ENCODE data around the gene SYTL1. TPM values are rescaled to one million over a fixed set of nuclear protein-coding genes. Genes with fewer than 3 reads are reported as not detected.
A peak's percentile ranks its signal among the peaks of the same experiment; 100 is the strongest.

Gene SYTL1
- total and polyA plus RNA-seq, 7 donors: 0.54 to 25.9 (median 2.4) TPM; not detected in 1

GRCh38 chr1:27322569-27323240 is 19.1 kb upstream of the SYTL1 start:
- no peak for DNase-seq
- intact Hi-C loops (cut with DNase I): loop anchor here (2.0 to 10.0 kb wide), 5 partner anchors 24 to 342 kb away; partner anchors contain the start of genes AHDC1 and MAP3K6
- Histone ChIP-seq H3K27me3 (no peaks in the 10 kb centered on the region), H3K9me3 (no peaks in the 10 kb centered on the region), H3K36me3 (peaks cover 0 to 37% (median 7%) of the 10 kb centered on the region in 4 donors), H3K4me3 (peak overlapping the region; percentile 66 to 92 (median 87)), H3K4me1 (peaks cover 0 to 43% (median 28%) of the 10 kb centered on the region in 4 donors), H3K27ac (peak overlapping the region; percentile 79 to 90 (median 88))
- WGBS, 2 donors: 8 to 11% methylated on average over 10 of the region's 10 CpGs
- TF ChIP-seq EP300 (IDR thresholded peaks at IDR 0.05) (no peak), POLR2AphosphoS5 (IDR thresholded peaks at IDR 0.05) (no peak), POLR2A (IDR thresholded peaks at IDR 0.05) (no peak)
- TF ChIP-seq, protein P1, sequence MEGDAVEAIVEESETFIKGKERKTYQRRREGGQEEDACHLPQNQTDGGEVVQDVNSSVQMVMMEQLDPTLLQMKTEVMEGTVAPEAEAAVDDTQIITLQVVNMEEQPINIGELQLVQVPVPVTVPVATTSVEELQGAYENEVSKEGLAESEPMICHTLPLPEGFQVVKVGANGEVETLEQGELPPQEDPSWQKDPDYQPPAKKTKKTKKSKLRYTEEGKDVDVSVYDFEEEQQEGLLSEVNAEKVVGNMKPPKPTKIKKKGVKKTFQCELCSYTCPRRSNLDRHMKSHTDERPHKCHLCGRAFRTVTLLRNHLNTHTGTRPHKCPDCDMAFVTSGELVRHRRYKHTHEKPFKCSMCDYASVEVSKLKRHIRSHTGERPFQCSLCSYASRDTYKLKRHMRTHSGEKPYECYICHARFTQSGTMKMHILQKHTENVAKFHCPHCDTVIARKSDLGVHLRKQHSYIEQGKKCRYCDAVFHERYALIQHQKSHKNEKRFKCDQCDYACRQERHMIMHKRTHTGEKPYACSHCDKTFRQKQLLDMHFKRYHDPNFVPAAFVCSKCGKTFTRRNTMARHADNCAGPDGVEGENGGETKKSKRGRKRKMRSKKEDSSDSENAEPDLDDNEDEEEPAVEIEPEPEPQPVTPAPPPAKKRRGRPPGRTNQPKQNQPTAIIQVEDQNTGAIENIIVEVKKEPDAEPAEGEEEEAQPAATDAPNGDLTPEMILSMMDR (IDR thresholded peaks at IDR 0.05): no peak

DNA sequence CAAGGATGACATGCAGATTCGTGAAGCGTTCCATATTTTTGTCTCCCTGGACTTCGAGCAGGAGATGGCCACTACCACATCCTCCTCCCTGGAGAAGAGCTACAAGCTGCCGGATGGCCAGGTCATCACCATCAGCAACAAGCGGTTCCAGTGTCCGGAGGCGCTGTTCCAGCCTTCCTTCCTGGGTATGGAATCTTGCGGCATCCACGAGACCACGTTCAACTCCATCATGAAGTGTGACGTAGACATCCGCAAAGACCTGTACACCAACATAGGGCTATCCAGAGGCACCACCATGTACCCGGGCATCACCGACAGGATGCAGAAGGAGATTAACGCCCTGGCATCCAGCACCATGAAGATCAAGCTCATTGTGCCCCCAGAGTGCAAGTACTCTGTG is 16.5 kb upstream of the SYTL1 start:
- Histone ChIP-seq H3K27me3 (no peaks in the 10 kb centered on the region), H3K4me3 (no peak overlapping the region), H3K27ac (no peak overlapping the region), H3K4me1 (peaks cover 0 to 53% (median 32%) of the 10 kb centered on the region in 4 donors), H3K9me3 (no peaks in the 10 kb centered on the region), H3K36me3 (peaks cover 0 to 49% (median 7%) of the 10 kb centered on the region in 4 donors)
- TF ChIP-seq POLR2AphosphoS5 (IDR thresholded peaks at IDR 0.05) (no peak), POLR2A (IDR thresholded peaks at IDR 0.05) (no peak), EP300 (IDR thresholded peaks at IDR 0.05) (no peak)
- TF ChIP-seq, protein P1 (IDR thresholded peaks at IDR 0.05): no peak
- intact Hi-C loops (cut with DNase I): loop anchor here (10.0 kb wide), 2 partner anchors 280 to 340 kb away; partner anchors contain the start of gene AHDC1
- WGBS, 2 donors: 96% methylated on average over 15 of the region's 15 CpGs
- no peak for DNase-seq

GRCh38 chr1:27327964-27328363 is 13.9 kb upstream of the SYTL1 start:
- Histone ChIP-seq H3K27ac (no peak overlapping the region), H3K36me3 (peaks cover 0 to 75% (median 20%) of the 10 kb centered on the region in 4 donors), H3K9me3 (no peaks in the 10 kb centered on the region), H3K27me3 (no peaks in the 10 kb centered on the region), H3K4me1 (peaks cover 0 to 43% (median 26%) of the 10 kb centered on the region in 4 donors), H3K4me3 (no peak overlapping the region)
- WGBS, 2 donors: 91 to 93% methylated on average over 5 of the region's 5 CpGs
- TF ChIP-seq POLR2AphosphoS5 (IDR thresholded peaks at IDR 0.05) (no peak), POLR2A (IDR thresholded peaks at IDR 0.05) (no peak), EP300 (IDR thresholded peaks at IDR 0.05) (no peak)
- TF ChIP-seq, protein P1 (IDR thresholded peaks at IDR 0.05): no peak
- intact Hi-C loops (cut with DNase I): loop anchor here (10.0 kb wide), 2 partner anchors 277 to 337 kb away; partner anchors contain the start of gene AHDC1
- no peak for DNase-seq

DNA sequence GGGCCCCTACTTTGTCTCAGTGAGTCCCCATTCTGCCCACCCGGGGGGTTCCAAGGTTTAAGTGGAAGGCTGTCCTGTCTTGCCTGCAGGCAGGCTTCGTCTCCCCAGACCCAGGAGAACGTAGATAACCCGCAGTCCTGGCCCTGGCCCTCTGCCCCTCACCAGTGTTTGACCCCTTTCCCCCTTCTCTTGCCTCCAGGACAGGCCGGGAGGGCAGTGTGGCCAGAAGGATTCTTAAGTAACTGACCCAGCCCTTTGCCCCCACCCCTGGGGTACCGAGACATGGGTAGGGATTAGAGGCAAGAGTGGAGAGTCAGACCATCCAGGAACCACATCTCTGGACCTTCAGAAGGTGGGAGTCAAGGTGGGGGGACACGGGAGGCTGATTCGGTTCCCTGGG is 11.0 kb upstream of the SYTL1 start:
- WGBS, 2 donors: 75 to 87% methylated on average over 8 of the region's 8 CpGs
- Histone ChIP-seq H3K27me3 (no peaks in the 10 kb centered on the region), H3K36me3 (peaks cover 0 to 86% (median 32%) of the 10 kb centered on the region in 4 donors), H3K4me1 (peaks cover 0 to 25% (median 12%) of the 10 kb centered on the region in 4 donors), H3K9me3 (no peaks in the 10 kb centered on the region), H3K4me3 (no peak overlapping the region), H3K27ac (no peak overlapping the region)
- DNase-seq: no peak
- intact Hi-C loops (cut with DNase I): loop anchor here (10.0 kb wide), 1 partner anchor 64 kb away; the partner anchor contains the start of gene GPR3
- TF ChIP-seq EP300 (IDR thresholded peaks at IDR 0.05) (no peak), POLR2A (IDR thresholded peaks at IDR 0.05) (no peak), POLR2AphosphoS5 (IDR thresholded peaks at IDR 0.05) (no peak)
- TF ChIP-seq, protein P1 (IDR thresholded peaks at IDR 0.05): no peak
